Occipital lobe (tissue), 2 donors: Measurements from ENCODE around the gene SUFU. TPM values are rescaled to one million over a fixed set of nuclear protein-coding genes. Genes with fewer than 3 reads are reported as not detected.

Source experiments
- DNase-seq: peaks from one replicate; lab custom pipeline; 2025; lab: John Stamatoyannopoulos, UW
- total RNA-seq: library from RNA; depleted of rRNA; stranded (reverse); fragments of >200 nt; gene quantifications from one replicate; pipeline ENCODE4 v1.2.3, GENCODE V29; 2014

The SUFU gene
- total RNA-seq, 1 donor from 2014 or later = 3.1 TPM

GRCh38 chr10:102669206-102670064, 165.7 kb downstream of the SUFU start:
- DNase-seq = peak; percentile 46

GRCh38 chr10:102670065-102670670, 166.4 kb downstream of the SUFU start:
- DNase-seq = no peak

GRCh38 chr10:102670871-102671434, 167.2 kb downstream of the SUFU start:
- DNase-seq = no peak

GRCh38 chr10:102673236-102673818, 169.6 kb downstream of the SUFU start:
- DNase-seq = no peak

- peak; percentile 55 for DNase-seq
Observed at GRCh38 chr10:102673819-102674511, 170.2 kb downstream of the SUFU start.

- DNase-seq = no peak
Observed at GRCh38 chr10:102674566-102674965, 170.8 kb downstream of the SUFU start.

GRCh38 chr10:102675011-102675665, 171.4 kb downstream of the SUFU start:
- DNase-seq = no peak

GRCh38 chr10:102675666-102676533, 172.1 kb downstream of the SUFU start:
- no peak for DNase-seq

- no peak for DNase-seq
Observed at GRCh38 chr10:102676534-102677315, 173.0 kb downstream of the SUFU start.

GRCh38 chr10:102677331-102678067, 173.7 kb downstream of the SUFU start:
- no peak for DNase-seq

- no peak for DNase-seq
Observed at GRCh38 chr10:102678068-102678400, 174.3 kb downstream of the SUFU start.

GRCh38 chr10:102678842-102679289, 175.1 kb downstream of the SUFU start:
- DNase-seq = peak; percentile 63

- no peak for DNase-seq
Observed at GRCh38 chr10:102679596-102679995, 175.8 kb downstream of the SUFU start.

GRCh38 chr10:102681696-102682095, 177.9 kb downstream of the SUFU start:
- no peak for DNase-seq

GRCh38 chr10:102682416-102682815, 178.6 kb downstream of the SUFU start:
- DNase-seq = no peak

GRCh38 chr10:102682981-102683380, 179.2 kb downstream of the SUFU start:
- DNase-seq = no peak
